ENCODE data around the gene RBM19.

GRCh38 chr12:113857371-113857770 is 108.8 kb downstream of the RBM19 start:
- TF ChIP-seq CTCF (IDR thresholded peaks at IDR 0.05), result no peak
- no peak for TF ChIP-seq POLR2A (IDR thresholded peaks at IDR 0.05)

Data from heart left ventricle (tissue), 13 donors.